ENCODE measurements around the gene GOLT1B.
"Not testable (repeated sequence)": the region's sequence is repeated elsewhere in the genome, so short reads cannot be mapped to it uniquely, and the experiment has no call there.

The GOLT1B gene

DNA sequence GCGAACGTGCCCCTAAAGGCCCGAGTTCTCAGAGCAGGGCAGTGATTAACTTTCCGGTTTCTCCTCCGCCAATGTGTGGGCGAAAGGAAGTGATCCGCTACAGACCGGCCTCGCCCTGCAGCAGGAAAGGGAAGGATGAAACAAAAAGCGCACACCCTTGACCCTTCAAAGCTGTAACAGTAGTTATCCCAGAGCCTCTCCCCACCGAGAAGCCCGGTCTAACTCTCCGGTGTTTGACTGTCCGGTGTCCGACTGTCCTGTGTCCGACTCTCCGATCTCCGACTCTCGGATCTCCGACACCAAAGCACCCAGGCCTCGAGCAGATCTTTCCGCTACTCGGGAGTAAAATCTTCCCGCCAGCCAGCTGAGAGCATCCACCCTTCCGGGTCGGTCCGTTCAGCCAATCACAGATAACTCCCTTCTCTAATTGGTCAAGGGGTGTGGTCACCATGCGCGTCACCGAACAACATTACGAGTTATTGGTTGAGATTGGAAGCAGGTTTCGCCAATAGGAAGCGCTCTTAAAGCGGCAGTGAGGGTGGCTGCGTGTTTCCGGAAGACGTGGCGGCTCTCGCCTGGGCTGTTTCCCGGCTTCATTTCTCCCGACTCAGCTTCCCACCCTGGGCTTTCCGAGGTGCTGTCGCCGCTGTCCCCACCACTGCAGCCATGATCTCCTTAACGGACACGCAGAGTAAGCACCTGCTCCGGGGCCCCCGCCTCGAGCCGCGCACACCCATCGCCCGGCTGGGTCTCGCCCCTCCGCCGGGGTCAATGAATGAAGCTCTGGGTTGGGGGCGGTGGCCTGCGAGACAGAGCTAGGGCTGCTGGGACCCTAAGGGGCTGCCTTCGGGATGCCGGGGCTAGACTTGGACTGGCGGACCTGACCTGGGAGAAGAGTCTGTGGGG is at the start of gene GOLT1B, which contains the start of gene RECQL:
TSS of gene GOLT1B (plus strand) at position 532 of the 906 bp plus-strand sequence. CDS start at position 667, 135 bp downstream.
TSS of gene RECQL (minus strand) at position 378 of the 906 bp plus-strand sequence. CDS start 2,065 bp downstream, outside the sequence.
- peak; percentile 100 for DNase-seq

DNA sequence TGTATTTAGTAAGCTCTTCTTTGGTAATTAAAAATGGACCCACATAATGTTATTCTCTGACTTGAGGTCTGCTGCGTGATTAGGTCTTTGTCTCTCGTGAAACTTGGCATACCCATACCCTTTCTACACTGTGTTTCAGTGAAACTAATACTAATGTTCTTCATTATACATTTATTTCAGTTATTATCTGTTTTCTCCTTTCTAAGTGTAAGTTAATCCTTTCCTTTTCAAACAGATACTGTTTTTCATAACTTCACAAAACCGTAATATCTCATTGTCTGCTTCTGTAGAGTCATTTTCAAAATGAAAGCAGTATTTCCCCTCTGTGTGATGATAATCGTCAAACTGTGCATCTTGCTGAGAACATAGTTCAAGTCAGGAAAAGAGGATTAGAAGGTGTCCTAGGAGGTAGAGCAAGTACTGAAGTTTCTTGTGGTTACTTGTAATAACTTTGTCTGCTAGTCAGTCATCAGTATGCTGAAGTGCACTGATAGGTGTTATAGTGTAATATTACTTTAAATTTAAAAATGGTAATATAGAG is 48.2 kb upstream of the GOLT1B start:
- no peak for DNase-seq

DNA sequence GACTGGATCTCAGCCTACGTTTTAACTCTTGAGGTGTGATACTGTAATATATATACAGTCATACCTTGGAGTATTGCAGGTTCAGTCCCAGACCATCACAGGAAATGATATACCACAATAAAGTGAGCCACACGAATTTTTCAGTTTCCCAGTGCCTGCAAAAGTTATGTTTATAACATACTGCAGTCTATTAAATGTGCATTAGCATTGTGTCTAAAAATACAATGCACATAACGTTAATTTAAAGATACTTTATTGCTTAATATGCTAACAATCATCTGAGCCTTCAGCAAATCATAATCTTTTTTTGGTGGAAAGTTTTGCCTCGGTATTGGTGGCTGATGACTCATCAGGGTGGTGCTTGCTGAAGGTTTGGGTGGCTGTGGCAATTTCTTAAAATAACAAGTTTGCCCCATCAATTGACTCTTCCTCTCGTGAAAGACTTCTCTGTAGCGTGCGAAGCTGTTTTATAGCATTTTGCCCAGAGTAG is 45.3 kb upstream of the GOLT1B start:
- DNase-seq, result no peak

GRCh38 chr12:21459474-21459873 is 42.1 kb upstream of the GOLT1B start:
- DNase-seq, result no peak

DNA sequence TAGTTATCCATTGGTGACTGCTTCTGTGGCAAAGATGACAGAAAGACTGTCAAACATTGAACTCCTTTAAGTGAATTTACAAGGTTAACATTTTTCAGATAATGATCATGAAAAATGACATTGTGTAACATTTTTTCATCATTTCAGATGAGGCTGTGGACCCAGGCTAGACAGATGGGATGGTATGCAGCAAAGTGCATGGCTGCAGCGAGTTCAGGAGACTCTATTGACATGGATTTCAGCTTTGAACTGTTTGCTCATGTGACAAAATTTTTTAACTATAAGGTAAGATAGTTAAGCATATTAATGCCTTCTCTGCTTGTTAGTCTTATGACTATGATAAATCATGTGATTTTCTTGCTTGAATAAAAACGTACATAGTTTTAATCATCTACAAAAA is 34.3 kb upstream of the GOLT1B start:
- DNase-seq, result not testable (repeated sequence)

GRCh38 chr12:21471294-21471693 is 30.3 kb upstream of the GOLT1B start:
- no peak for DNase-seq

GRCh38 chr12:21472197-21472823 is 29.3 kb upstream of the GOLT1B start:
- DNase-seq, result no peak

- no peak for DNase-seq
Observed at GRCh38 chr12:21475552-21475951, 26.0 kb upstream of the GOLT1B start.

DNA sequence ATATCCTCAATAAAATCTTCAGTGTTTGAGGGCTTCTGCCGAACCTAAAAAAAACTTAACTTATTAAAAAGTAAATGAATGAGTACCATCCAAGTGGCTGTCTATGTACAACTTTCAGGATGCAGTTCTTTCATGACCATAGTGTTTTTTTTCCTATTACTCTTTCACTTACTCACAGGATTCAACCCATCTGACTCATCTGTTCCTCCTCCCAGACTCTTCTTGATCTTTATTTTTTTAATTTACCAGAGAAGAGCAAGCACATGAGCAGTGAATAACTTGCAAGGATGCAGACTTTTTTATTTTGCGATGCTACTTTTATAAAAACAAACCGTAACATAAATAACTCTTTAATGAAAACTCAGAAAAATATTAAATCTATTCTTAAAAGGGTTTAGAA is 24.6 kb upstream of the GOLT1B start:
- DNase-seq, result no peak

- no peak for DNase-seq
Observed at GRCh38 chr12:21478756-21479455, 22.7 kb upstream of the GOLT1B start.

- DNase-seq, result peak; percentile 84
Observed at GRCh38 chr12:21483531-21483930, 18.1 kb upstream of the GOLT1B start.

DNA sequence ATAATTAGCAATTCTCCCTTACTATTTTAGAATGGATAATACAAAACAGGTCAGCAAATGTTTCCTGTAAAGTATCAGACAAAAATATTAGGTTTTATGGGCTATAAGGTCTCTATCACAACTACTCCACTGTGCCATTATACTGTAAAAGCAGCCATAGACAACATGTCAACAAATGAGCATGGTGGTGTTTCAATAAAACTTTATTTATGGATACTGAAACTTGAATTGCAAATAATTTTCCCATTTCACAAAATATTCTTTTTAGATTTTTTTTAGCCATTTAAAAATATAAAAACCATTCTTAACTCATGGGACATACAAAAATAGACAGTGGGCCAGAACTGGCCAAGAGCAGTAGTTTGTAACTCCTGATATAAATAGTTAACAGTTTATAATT is 15.6 kb upstream of the GOLT1B start:
- no peak for DNase-seq

DNA sequence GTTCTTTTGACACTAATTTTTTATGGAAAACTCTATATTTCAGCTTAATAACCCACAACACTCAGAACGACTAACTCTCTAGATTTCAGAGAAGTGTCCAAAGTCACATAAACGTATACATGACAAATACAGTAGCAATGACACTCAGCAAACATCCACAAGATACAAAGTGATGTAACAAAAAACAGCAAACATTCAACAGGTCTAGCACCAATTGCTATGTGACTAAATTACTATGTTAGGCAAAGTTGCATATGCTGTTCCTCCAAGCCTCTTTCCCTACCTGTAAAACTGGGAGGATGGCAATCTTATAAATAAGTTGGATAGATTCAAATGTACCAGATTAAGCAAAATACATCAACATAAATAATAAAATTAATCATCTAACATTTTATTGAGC is 1.8 kb upstream of the GOLT1B start:
- DNase-seq, result no peak

GRCh38 chr12:21500786-21501257 is 767 bp upstream of the GOLT1B start:
- no peak for DNase-seq

GRCh38 chr12:21502164-21502496 is 541 bp downstream of the GOLT1B start:
- DNase-seq, result peak; percentile 80

- no peak for DNase-seq
Observed at GRCh38 chr12:21502872-21503271, 1.3 kb downstream of the GOLT1B start.

DNA sequence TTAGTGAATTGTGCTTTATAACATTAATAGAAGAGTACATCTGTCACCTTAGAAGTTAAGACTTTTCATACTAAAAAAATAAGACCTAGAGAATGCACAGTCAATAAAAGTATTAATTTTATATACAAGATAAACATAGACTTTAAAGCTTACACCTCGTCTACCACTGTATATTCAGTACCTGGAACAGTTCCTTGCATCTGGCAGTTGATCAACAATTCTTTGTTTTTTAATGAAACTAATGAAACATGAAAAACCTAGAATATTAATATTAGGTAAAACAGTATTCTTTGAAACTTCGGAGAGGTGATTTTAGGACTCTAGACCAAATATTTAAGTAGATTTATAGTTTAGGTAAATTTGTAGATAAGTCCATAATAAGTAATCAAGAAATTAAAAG is 4.3 kb downstream of the GOLT1B start:
- DNase-seq, result no peak

DNA sequence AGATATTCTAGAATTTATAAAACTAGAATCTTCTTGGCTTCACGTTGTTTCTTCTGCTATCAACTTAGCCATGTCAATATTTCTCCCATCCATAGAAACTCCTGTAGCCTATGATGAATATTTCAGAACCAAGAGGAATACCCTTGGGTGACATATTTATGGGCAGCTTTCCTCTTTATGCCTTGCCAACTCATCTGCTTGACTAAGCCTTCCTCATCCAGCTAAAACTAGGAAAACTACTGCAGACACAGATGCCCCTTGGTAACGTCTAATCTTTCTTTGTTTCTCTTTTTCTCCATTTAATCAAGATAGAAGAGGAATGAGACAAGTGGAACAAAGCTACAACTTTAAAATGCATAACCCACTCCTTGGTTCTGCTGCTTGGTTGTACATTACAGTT is 6.3 kb downstream of the GOLT1B start:
- DNase-seq, result no peak

DNA sequence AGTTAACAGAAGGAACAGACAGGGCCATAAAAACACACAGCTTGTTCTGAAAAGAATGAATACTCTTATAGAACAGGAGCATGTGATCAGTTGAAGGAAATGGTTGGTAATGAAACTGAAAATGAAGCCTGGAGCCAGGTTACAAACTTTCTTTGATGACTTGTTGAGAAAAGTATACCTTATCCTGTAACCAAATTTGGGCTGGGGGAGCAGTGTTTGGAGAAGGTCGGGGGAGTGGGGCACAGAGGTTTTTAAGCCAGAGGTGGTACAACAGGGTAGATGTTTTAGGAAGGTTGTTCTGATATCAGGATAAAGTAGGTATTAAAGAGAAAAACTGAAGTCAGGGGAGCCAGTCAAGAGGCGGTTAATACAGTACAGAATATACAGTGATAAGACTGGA is 8.2 kb downstream of the GOLT1B start:
- DNase-seq, result no peak

DNA sequence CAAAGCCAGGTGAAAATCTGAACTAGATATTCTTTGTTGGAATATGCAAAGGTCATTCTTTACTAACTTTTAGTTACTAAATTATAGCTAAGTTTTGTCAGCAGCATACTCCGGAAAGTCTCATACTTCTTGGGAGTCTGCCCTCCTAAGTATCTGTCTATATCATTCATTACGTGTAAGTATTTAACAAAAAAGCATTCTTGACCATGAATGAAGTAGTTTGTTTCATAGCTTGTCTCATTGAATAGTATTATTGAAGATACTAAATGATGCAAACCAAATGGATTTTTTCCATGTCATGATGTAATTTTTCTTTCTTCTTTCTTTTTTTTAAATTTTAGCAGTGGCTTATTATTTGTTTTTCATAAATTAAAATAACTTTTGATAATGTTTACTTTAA is 14.7 kb downstream of the GOLT1B start:
- no peak for DNase-seq

- no peak for DNase-seq
Observed at GRCh38 chr12:21518451-21518850, 16.9 kb downstream of the GOLT1B start.

GRCh38 chr12:21521541-21521940 is 20.0 kb downstream of the GOLT1B start:
- peak; percentile 55 for DNase-seq

GRCh38 chr12:21523148-21523547 is 21.6 kb downstream of the GOLT1B start:
- DNase-seq, result no peak

All from NCI-H146 (cell line).